Astrocyte of the cerebellum (primary cell): ENCODE data around the gene RNF41.

Experiments
- DNase-seq: peaks from one replicate; pipeline ENCODE4 v3.0.0-alpha.2; 2011; ENCODE audit warnings: low read depth
- H3K4me3 ChIP-seq: 2 replicates; pipeline ENCODE4 v1.5.1; 2011; ENCODE audit warnings: mild to moderate bottlenecking, low read depth, low read length, moderate library complexity
- in situ Hi-C: cut with HindIII; loops from 2 replicates; pipeline ENCODE4 v1.10.0; 2017; ENCODE audit warnings: low sequenced_read_pairs
- TF ChIP-seq, protein P1 (sequence below): IDR thresholded peaks from 2 replicates; pipeline ENCODE4 v1.5.1; 2012; ENCODE audit warnings: low read length, low read depth, moderate library complexity, mild to moderate bottlenecking; ENCODE audit errors: missing control alignments

The RNF41 gene

DNA sequence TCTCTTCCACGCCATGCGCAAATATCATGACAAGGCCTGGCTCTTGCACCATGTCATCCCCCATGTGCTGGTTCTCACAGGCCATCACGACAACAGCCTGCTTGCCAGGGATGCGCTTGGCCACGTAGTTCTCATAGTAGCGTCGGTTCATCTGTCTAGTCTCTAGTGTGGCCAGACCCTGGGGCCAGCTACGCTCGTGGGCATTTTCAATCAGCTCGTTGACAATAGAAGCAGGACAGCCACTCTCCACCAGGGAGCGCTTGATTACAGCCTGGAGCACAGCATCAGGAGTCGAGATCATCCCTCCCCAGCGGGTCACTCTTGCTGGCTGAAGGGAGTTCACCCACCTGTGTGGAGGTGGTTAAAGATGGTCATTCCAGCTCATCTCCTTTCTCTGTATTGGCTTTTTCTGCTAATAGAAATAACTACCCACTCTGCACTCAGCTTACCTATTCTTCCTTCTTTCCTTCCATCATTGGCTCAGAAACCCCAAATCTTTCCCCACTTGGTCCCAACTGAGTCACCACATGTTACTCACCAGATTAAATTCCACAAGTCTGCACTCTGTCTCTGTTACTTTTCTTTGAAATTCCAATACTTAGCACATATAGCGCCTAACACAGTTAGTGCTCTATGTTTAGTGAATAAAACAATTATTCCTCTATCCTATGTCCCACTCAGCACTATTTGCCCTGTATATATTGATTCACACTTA, 15.1 kb downstream of the RNF41 start:
- TF ChIP-seq, protein P1, sequence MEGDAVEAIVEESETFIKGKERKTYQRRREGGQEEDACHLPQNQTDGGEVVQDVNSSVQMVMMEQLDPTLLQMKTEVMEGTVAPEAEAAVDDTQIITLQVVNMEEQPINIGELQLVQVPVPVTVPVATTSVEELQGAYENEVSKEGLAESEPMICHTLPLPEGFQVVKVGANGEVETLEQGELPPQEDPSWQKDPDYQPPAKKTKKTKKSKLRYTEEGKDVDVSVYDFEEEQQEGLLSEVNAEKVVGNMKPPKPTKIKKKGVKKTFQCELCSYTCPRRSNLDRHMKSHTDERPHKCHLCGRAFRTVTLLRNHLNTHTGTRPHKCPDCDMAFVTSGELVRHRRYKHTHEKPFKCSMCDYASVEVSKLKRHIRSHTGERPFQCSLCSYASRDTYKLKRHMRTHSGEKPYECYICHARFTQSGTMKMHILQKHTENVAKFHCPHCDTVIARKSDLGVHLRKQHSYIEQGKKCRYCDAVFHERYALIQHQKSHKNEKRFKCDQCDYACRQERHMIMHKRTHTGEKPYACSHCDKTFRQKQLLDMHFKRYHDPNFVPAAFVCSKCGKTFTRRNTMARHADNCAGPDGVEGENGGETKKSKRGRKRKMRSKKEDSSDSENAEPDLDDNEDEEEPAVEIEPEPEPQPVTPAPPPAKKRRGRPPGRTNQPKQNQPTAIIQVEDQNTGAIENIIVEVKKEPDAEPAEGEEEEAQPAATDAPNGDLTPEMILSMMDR: peak; percentile 82
- DNase-seq: peak; percentile 19
- in situ Hi-C loops: no loop called here
- no peak overlapping the region for H3K4me3 ChIP-seq

DNA sequence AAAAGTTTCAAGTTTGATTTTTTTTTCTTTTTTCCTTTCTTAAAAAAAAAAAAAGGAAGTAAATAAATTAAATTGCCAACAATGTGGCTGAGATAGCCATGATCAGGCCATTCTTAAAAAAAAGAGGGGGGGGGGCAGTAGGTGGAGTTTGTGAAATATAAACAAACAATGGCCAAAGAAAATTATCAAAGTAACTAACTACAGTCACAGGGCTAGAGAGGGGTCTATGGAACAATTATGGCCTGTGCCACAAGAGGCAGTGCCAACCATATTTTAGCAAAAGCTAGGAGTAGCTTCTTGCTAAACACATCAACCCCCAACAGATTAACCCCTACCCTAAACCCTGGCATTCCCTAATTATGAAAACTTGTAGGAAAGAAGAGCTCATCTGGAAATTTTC, 16.3 kb downstream of the RNF41 start:
- in situ Hi-C loops: no loop called here
- TF ChIP-seq, protein P1: no peak
- H3K4me3 ChIP-seq: no peak overlapping the region
- DNase-seq: no peak

DNA sequence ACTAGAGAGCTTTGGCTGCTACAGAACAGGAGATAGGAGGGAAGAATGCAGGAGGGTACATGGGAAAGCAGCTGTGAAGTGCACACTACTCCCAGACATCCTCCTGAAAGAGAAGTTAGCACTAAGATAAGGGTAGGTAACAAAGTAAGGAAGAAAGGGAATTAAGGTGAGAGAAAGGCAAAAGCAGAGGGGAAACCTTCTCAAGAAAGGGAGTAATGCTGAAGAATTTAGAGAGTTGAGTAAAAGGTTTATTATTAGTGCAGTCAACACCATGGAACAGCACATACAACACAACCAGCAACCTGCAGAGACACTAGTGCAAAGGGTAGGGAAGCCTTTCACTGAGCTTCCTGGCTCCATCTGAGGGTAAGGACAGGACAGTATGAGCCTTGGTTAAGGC, 17.4 kb downstream of the RNF41 start:
- TF ChIP-seq, protein P1: no peak
- DNase-seq: no peak
- in situ Hi-C loops: no loop called here
- H3K4me3 ChIP-seq: no peak overlapping the region

DNA sequence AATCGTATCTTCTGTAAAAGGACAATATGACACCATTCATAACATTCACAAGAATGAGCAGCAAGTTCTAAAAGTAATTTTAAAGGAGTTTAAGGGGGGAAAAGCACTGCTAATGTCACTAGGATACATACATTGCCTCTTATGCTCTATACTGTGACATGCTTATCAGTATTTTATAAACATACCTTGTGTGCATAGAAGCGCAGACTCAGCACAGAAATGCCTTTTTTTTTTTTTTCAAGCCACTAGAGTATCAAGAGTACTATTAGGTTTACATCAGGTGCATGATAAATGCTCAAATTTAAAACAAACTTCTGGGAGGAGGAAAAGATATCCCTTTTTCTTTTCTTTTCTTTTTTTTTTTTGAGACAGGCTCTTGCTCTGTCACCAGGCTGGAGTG, 18.9 kb downstream of the RNF41 start:
- no peak overlapping the region for H3K4me3 ChIP-seq
- TF ChIP-seq, protein P1: no peak
- in situ Hi-C loops: no loop called here
- no peak for DNase-seq

DNA sequence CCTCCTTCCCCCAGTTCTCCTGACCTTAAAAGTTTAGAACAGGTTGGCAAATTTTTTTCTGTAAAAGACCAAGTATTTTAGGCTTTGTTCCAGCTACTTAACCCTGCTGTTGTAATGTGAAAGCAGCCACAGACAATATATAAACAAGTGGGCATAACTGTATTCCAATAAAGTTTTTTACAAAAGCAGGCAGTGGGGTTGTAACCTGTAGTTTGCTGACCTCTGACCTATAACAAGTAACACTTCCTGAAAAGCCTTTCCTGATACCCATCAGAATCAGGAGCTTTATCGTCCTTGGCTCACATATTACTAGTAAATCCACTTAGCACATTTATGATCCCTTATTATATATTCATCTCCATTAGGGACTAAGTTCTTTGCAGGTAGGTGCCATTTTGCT, 19.4 kb downstream of the RNF41 start:
- no peak for DNase-seq
- H3K4me3 ChIP-seq: no peak overlapping the region
- TF ChIP-seq, protein P1: no peak
- in situ Hi-C loops: no loop called here

DNA sequence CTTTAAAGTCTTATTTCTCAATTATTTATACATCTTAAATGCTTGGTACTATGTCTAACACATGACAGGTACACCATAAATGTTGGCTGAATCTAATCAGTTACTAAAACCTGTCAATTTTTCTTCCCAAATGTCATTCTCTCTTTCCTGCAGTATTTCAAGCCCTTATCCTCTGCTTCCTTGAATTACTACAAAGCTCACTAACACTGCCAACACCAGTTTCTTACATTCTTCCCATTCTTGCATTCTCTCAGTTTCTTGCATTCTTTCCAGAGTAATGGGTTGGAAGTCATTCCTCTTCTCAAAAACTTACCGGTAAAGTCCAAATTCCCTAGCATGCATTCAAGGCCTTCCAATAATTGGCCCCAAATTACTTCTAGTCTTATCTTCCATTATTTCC, 22.9 kb downstream of the RNF41 start:
- H3K4me3 ChIP-seq: no peak overlapping the region
- no peak for DNase-seq
- in situ Hi-C loops: no loop called here
- TF ChIP-seq, protein P1: no peak
